Measurements from ENCODE around the gene OGFOD3.

GRCh38 chr17:82447876-82448275 lies 29.5 kb upstream of the OGFOD3 start:
- no peak for TF ChIP-seq CTCF (IDR thresholded peaks at IDR 0.05)
- TF ChIP-seq POLR2AphosphoS5 (IDR thresholded peaks at IDR 0.05; ENCODE audit: insufficient read depth in 1 of 2, low read depth in 1 of 2): no peak
- TF ChIP-seq POLR2A (IDR thresholded peaks at IDR 0.05): no peak

Data from vagina (tissue), 2 donors.